ENCODE data around the gene ADGRB2. TPM values are rescaled to one million over a fixed set of nuclear protein-coding genes. Genes with fewer than 3 reads are reported as not detected.

ADGRB2 gene
- total RNA-seq, 1 donor from 2014 or later: 0.24 TPM

DNA sequence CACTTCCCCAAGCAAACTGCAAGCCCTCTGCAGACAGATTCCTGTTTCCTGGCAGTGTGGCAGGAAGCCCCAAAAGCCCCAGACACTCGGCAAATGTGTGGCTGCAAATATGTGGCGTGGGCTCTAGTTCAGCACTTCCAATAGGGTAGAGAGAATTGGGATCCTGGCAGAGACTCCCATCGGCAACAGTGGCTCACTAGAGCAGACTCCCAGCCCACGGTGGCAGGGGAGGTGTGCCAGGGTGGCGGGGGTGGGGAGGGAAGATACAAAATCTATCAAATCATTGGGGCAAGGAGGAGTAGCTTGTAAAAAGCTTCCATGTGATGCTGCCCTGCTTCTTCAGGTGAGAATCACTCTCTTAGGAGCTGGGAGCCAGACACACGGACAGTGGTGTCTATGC is 86.2 kb downstream of the ADGRB2 start:
- no peak for ATAC-seq

DNA sequence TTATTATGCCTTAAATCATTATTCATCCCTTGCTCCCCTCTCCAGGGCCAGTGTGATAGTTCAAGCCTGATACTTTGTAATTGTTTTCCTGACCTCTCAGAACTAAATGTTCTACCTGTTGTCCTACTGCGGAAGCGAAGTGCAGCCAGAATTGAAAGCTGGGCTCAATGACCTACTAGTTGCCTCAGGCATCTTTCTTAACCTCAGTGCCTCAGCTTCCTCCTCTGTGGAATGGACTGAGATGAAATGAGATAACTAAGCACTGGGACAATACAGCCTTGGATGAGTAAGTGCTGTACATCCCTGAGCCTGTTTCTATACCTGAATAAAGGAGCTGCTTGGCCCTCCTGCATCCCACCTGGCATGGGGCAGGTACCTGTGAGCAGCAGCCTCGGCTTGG is 86.7 kb downstream of the ADGRB2 start:
- no peak for ATAC-seq

Other genes starting within 250 kb of the ADGRB2 start
- 15.9 TPM for gene TINAGL1, start 187.8 kb downstream of the ADGRB2 start, total RNA-seq
- not detected for gene HCRTR1, start 146.7 kb downstream of the ADGRB2 start, total RNA-seq
- 44.0 TPM for gene PEF1, start 119.5 kb downstream of the ADGRB2 start, total RNA-seq
- 11.8 TPM for gene COL16A1, start 60.3 kb downstream of the ADGRB2 start, total RNA-seq
- 0.68 TPM for gene SPOCD1, start 51.7 kb upstream of the ADGRB2 start, total RNA-seq
- 100 TPM for gene PTP4A2, start 174.0 kb upstream of the ADGRB2 start, total RNA-seq
- gene KHDRBS1, start 249.5 kb upstream of the ADGRB2 start, total RNA-seq: 80.6 TPM

Measured in esophagus mucosa (tissue), 1 donor.